Activated T-helper 1 cell treated with Interleukin-2 at 50 U/mL for 16 hours (primary cell): ENCODE data around the gene ZBTB7B.
A peak's percentile ranks its signal among the peaks of the same experiment; 100 is the strongest.
"Not testable (repeated sequence)": the region's sequence is repeated elsewhere in the genome, so short reads cannot be mapped to it uniquely, and the experiment has no call there.

ENCODE experiments used
- DNase-seq: peaks from one replicate; pipeline ENCODE4 v3.0.0-alpha.2; 2020; ENCODE audit warnings: low read depth

The ZBTB7B gene

GRCh38 chr1:154968731-154969130 lies 33.9 kb upstream of the ZBTB7B start:
- no peak for DNase-seq

- DNase-seq: no peak
These were observed 33.4 kb upstream of the ZBTB7B start for GRCh38 chr1:154969246-154969645.

- no peak for DNase-seq
These were observed 32.6 kb upstream of the ZBTB7B start for GRCh38 chr1:154969860-154970452.

GRCh38 chr1:154970631-154971340 lies 31.8 kb upstream of the ZBTB7B start, which contains the start of gene SHC1:
SHC1 (minus strand) TSS chr1:154970747; CDS start chr1:154970526, 221 bp downstream.
- DNase-seq: no peak

- no peak for DNase-seq
These were observed 31.1 kb upstream of the ZBTB7B start for GRCh38 chr1:154971341-154971998.

GRCh38 chr1:154972213-154972516 lies 30.4 kb upstream of the ZBTB7B start:
- DNase-seq: no peak

GRCh38 chr1:154972517-154973343 lies 29.9 kb upstream of the ZBTB7B start:
- DNase-seq: no peak

- peak; percentile 76 for DNase-seq
These were observed 29.1 kb upstream of the ZBTB7B start for GRCh38 chr1:154973344-154974101.

GRCh38 chr1:154974102-154974807 lies 28.3 kb upstream of the ZBTB7B start, which contains the start of gene CKS1B:
CKS1B (plus strand) TSS chr1:154974681; CDS start chr1:154974746, 65 bp downstream.
- DNase-seq: peak; percentile 93

- peak; percentile 87 for DNase-seq
These were observed 27.7 kb upstream of the ZBTB7B start for GRCh38 chr1:154974808-154975408.

GRCh38 chr1:154975409-154976059 lies 27.1 kb upstream of the ZBTB7B start:
- no peak for DNase-seq

- DNase-seq: not testable (repeated sequence)
These were observed 24.8 kb upstream of the ZBTB7B start for GRCh38 chr1:154977762-154978161.

GRCh38 chr1:154978360-154978759 lies 24.2 kb upstream of the ZBTB7B start:
- no peak for DNase-seq

- no peak for DNase-seq
These were observed 20.3 kb upstream of the ZBTB7B start for GRCh38 chr1:154982341-154982740.

- peak; percentile 90 for DNase-seq
These were observed 19.5 kb upstream of the ZBTB7B start, which contains the start of gene FLAD1 for GRCh38 chr1:154982897-154983648. FLAD1 (plus strand) TSS chr1:154983344; CDS start chr1:154983695, 351 bp downstream.

GRCh38 chr1:154983776-154984466 lies 18.7 kb upstream of the ZBTB7B start:
- DNase-seq: no peak

GRCh38 chr1:154986736-154987135 lies 15.9 kb upstream of the ZBTB7B start:
- DNase-seq: not testable (repeated sequence)

GRCh38 chr1:154987326-154987725 lies 15.3 kb upstream of the ZBTB7B start:
- no peak for DNase-seq
